Astrocyte (in vitro differentiated cells and primary cell): ENCODE results near the gene LRMDA.

Source experiments
- EZH2 ChIP-seq: IDR thresholded peaks from 2 replicates; pipeline ENCODE4 v1.6.1; 2012; ENCODE audit warnings: mild to moderate bottlenecking, low read length, inconsistent platforms; ENCODE audit not compliant: insufficient read depth
- TF ChIP-seq, protein P1 (sequence below): IDR thresholded peaks from 2 replicates; pipeline ENCODE4 v1.5.1; 2011; ENCODE audit warnings: low read depth, mild to moderate bottlenecking, inconsistent platforms, low read length, moderate library complexity; ENCODE audit not compliant: insufficient read depth

DNA sequence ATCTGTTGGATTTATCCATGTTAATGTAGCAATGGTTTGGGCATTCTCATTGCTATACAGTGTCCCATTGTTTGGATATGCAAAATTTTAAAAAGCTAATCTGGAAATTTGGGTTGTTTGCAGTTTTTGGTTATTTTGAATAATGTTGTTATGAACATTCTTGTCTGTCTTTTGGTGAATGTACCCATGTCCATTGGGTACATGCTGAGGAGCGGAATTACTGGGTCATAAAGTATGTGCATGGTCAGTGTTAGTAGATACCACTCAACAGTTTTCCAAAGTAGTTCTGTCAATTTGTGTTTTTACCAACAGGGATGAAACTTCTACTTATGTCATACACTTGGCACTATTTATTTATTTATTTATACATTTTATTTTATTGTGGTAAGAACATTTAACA, 153.9 kb downstream of the LRMDA start:
- TF ChIP-seq, protein P1, sequence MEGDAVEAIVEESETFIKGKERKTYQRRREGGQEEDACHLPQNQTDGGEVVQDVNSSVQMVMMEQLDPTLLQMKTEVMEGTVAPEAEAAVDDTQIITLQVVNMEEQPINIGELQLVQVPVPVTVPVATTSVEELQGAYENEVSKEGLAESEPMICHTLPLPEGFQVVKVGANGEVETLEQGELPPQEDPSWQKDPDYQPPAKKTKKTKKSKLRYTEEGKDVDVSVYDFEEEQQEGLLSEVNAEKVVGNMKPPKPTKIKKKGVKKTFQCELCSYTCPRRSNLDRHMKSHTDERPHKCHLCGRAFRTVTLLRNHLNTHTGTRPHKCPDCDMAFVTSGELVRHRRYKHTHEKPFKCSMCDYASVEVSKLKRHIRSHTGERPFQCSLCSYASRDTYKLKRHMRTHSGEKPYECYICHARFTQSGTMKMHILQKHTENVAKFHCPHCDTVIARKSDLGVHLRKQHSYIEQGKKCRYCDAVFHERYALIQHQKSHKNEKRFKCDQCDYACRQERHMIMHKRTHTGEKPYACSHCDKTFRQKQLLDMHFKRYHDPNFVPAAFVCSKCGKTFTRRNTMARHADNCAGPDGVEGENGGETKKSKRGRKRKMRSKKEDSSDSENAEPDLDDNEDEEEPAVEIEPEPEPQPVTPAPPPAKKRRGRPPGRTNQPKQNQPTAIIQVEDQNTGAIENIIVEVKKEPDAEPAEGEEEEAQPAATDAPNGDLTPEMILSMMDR, result no peak
- no peak for TF ChIP-seq EZH2
